OCI-LY7 (cell line): ENCODE results near the gene MLST8. TPM values are rescaled to one million over a fixed set of nuclear protein-coding genes. Genes with fewer than 3 reads are reported as not detected.

Source experiments
- BruUV-seq: library from RNA; stranded (reverse); fragments of 400-500 nt; replicated peaks from 2 replicates; lab custom pipeline; 2021; lab: Mats Ljungman, UMichigan
- CTCF ChIA-PET: fragments of 300-600 bp; sonication (Branson Sonifier 250); formaldehyde crosslinking; loops from one replicate; lab custom pipeline; 2022; ENCODE audit warnings: antibody characterized with exemption; ENCODE audit not compliant: unreplicated experiment; lab: Charles Lee
- POLR2A ChIA-PET: fragments of 300-600 bp; sonication (Branson Sonifier 250); formaldehyde crosslinking; loops from one replicate; lab custom pipeline; 2022; ENCODE audit warnings: antibody characterized with exemption; lab: Charles Lee
- DNase-seq: peaks from one replicate; pipeline ENCODE4 v3.0.0-alpha.2; 2015; ENCODE audit warnings: low spot score
- H2AFZ ChIP-seq: fragments of 200-600 bp; sonication (generic), shearing (Covaris generic); 2 replicates; pipeline ENCODE4 v1.6.1; 2014; ENCODE audit warnings: mild to moderate bottlenecking, antibody characterized with exemption, low read length, moderate library complexity
- H3K27ac ChIP-seq: fragments of 200-600 bp; sonication (generic); 2 replicates; pipeline ENCODE4 v1.5.1; 2014; ENCODE audit warnings: mixed run types, low read depth, mild to moderate bottlenecking, moderate library complexity, low read length, inconsistent platforms; ENCODE audit not compliant: poor library complexity, severe bottlenecking
- H3K36me3 ChIP-seq: fragments of 200-600 bp; sonication (generic); 2 replicates; pipeline ENCODE4 v1.6.1; 2014; ENCODE audit warnings: mild to moderate bottlenecking, antibody characterized with exemption, low read length, moderate library complexity, mixed read lengths; ENCODE audit not compliant: insufficient read depth
- H3K4me1 ChIP-seq: fragments of 200-600 bp; sonication (generic); 2 replicates; pipeline ENCODE4 v1.5.1; 2014; ENCODE audit warnings: mild to moderate bottlenecking, low read length; ENCODE audit not compliant: insufficient read depth, poor library complexity, severe bottlenecking
- H3K4me2 ChIP-seq: fragments of 200-600 bp; sonication (generic); 2 replicates; pipeline ENCODE4 v1.6.1; 2014; ENCODE audit warnings: mild to moderate bottlenecking, low read length
- H3K4me3 ChIP-seq: fragments of 200-600 bp; sonication (generic); 2 replicates; pipeline ENCODE4 v1.5.1; 2014; ENCODE audit warnings: mild to moderate bottlenecking, low read depth, low read length; ENCODE audit not compliant: poor library complexity, severe bottlenecking
- H3K79me2 ChIP-seq: fragments of 200-600 bp; sonication (generic); 2 replicates; pipeline ENCODE4 v1.6.1; 2016; ENCODE audit warnings: low read depth, mild to moderate bottlenecking, low read length, moderate library complexity, mixed read lengths; ENCODE audit not compliant: insufficient read depth
- H3K9me2 ChIP-seq: fragments of 200-600 bp; sonication (generic); 2 replicates; pipeline ENCODE4 v1.6.1; 2016; ENCODE audit warnings: mild to moderate bottlenecking, low read length, mixed read lengths; ENCODE audit not compliant: insufficient read depth
- H3K9me3 ChIP-seq: fragments of 200-600 bp; sonication (generic); 2 replicates; pipeline ENCODE4 v1.6.1; 2014; ENCODE audit warnings: mild to moderate bottlenecking, mixed run types, low read length, mixed read lengths
- H4K20me1 ChIP-seq: fragments of 200-600 bp; sonication (generic); 2 replicates; pipeline ENCODE4 v1.6.1; 2014; ENCODE audit warnings: mild to moderate bottlenecking, antibody characterized with exemption, low read length, moderate library complexity, mixed read lengths; ENCODE audit not compliant: insufficient read depth
- CTCF ChIP-seq: fragments of 200-600 bp; sonication (generic); conservative IDR thresholded peaks from 2 replicates; pipeline ENCODE4 v1.5.1; 2014; ENCODE audit warnings: mild to moderate bottlenecking, antibody characterized with exemption, low read length, moderate library complexity, mixed read lengths
- EZH2phosphoT487 ChIP-seq: fragments of 200-600 bp; sonication (generic); IDR thresholded peaks from 2 replicates; pipeline ENCODE4 v1.6.1; 2018; ENCODE audit warnings: low read depth, borderline replicate concordance, mild to moderate bottlenecking, mixed run types, antibody characterized with exemption, low read length, moderate library complexity, mixed read lengths
- intact Hi-C: fragments of 100-400 bp; cut with micrococcal nuclease; formaldehyde crosslinking; loops from one replicate; pipeline ENCODE4 v1.10.0; 2022; ENCODE audit not compliant: unreplicated experiment
- total RNA-seq, 2 experiments: library from RNA; depleted of rRNA in 1 of 2; stranded (reverse); fragments of >200 nt in 1 of 2; shearing (Covaris generic) in 1 of 2; gene quantifications; 2 replicates each; pipeline ENCODE4 v1.2.3, GENCODE V29; 2014 to 2022

Gene MLST8
- total RNA-seq, 2 experiments from 2014 or later = 65.4 to 71.3 TPM

- no peaks in the 10 kb centered on the region for H3K9me3 ChIP-seq
- TF ChIP-seq CTCF = no peak
- TF ChIP-seq EZH2phosphoT487 = no peak
- no peak for DNase-seq
- intact Hi-C loops = no loop called here
- ChIA-PET POLR2A (interaction anchor here (0.5 kb wide), 1 partner anchor 9 kb away, joined by 3 read pairs; no protein-coding TSS in a partner anchor), CTCF (no interaction called here)
- no peaks in the 10 kb centered on the region for H3K79me2 ChIP-seq
- BruUV-seq = no TSS peak
- H3K9me2 ChIP-seq = no peaks in the 10 kb centered on the region
- H4K20me1 ChIP-seq = no peaks in the 10 kb centered on the region
- no peak overlapping the region for H3K4me2 ChIP-seq
- H3K36me3 ChIP-seq = no peaks in the 10 kb centered on the region
- no peak overlapping the region for H3K4me3 ChIP-seq
- H2AFZ ChIP-seq = no peak overlapping the region
- no peak overlapping the region for H3K27ac ChIP-seq
- no peaks in the 10 kb centered on the region for H3K4me1 ChIP-seq
Observed at GRCh38 chr16:2188395-2188794, 16.9 kb upstream of the MLST8 start.

GRCh38 chr16:2189252-2189893 is 15.9 kb upstream of the MLST8 start:
- no peaks in the 10 kb centered on the region for H4K20me1 ChIP-seq
- no peaks in the 10 kb centered on the region for H3K4me1 ChIP-seq
- TF ChIP-seq CTCF (no peak), EZH2phosphoT487 (no peak)
- H3K4me3 ChIP-seq = no peak overlapping the region
- no peak overlapping the region for H3K27ac ChIP-seq
- no peak overlapping the region for H2AFZ ChIP-seq
- no peak for DNase-seq
- no peaks in the 10 kb centered on the region for H3K79me2 ChIP-seq
- H3K36me3 ChIP-seq = no peaks in the 10 kb centered on the region
- CTCF ChIA-PET = interaction anchor here (0.5 kb wide), 1 partner anchor 8 kb away, joined by 3 read pairs; no protein-coding TSS in a partner anchor
- H3K4me2 ChIP-seq = no peak overlapping the region
- H3K9me2 ChIP-seq = no peaks in the 10 kb centered on the region
- POLR2A ChIA-PET = interaction anchor here (0.7 kb wide), 1 partner anchor 1234 kb away, joined by 3 read pairs; no protein-coding TSS in a partner anchor
- H3K9me3 ChIP-seq = no peaks in the 10 kb centered on the region
- intact Hi-C loops = no loop called here
- no TSS peak for BruUV-seq

- H3K4me1 ChIP-seq = no peaks in the 10 kb centered on the region
- CTCF ChIA-PET = interaction anchor here (0.5 kb wide), 1 partner anchor 9 kb away, joined by 3 read pairs; no protein-coding TSS in a partner anchor
- intact Hi-C loops = no loop called here
- H3K9me3 ChIP-seq = no peaks in the 10 kb centered on the region
- no TSS peak for BruUV-seq
- no peak overlapping the region for H2AFZ ChIP-seq
- DNase-seq = no peak
- no peak overlapping the region for H3K4me3 ChIP-seq
- H3K36me3 ChIP-seq = no peaks in the 10 kb centered on the region
- TF ChIP-seq CTCF (no peak), EZH2phosphoT487 (no peak)
- no peaks in the 10 kb centered on the region for H4K20me1 ChIP-seq
- no peaks in the 10 kb centered on the region for H3K9me2 ChIP-seq
- no peaks in the 10 kb centered on the region for H3K79me2 ChIP-seq
- no peak overlapping the region for H3K27ac ChIP-seq
- POLR2A ChIA-PET = no interaction called here
- H3K4me2 ChIP-seq = no peak overlapping the region
Observed at GRCh38 chr16:2190002-2190658, 15.1 kb upstream of the MLST8 start.
